ENCODE results near the gene SLC43A2. TPM values are rescaled to one million over a fixed set of nuclear protein-coding genes. Genes with fewer than 3 reads are reported as not detected.

The SLC43A2 gene
- total and polyA plus RNA-seq, 8 donors: 25.6 to 87.9 (median 27.0) TPM

DNA sequence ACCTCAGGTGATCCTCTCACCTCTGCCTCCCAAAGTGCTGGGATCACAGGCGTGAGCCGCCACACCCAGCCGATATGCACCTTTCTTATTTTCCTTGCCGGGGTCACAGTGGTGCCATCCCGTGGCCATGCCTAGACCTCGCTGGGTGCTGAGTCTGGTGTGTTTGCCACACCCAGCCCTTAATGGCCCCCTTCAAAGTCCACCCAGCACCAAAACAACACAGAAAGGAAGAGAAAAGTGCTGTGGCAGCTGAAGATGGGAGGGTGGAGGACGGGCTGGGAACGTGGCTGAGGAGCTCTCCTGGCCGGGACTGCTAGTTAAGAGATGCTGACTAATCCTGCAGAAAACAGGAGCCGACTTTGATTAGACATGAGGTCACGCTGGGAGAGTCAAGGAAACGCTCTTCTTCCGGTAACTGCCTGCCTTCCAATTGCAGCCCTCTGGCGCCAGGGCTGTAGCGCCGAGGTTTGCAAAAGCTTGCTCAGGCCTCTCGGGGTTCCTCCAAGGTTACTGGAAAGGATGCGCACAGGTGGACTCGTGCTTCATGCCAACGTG, 10.9 kb downstream of the SLC43A2 start:
- no peak overlapping the region for H3K4me3 ChIP-seq
- H3K9me3 ChIP-seq: no peaks in the 10 kb centered on the region
- H3K27me3 ChIP-seq: no peaks in the 10 kb centered on the region
- H3K4me1 ChIP-seq: peaks cover 0 to 73% of the 10 kb centered on the region in 2 donors
- ATAC-seq (peak; percentile 68), DNase-seq (no peak)
- H3K27ac ChIP-seq: peak overlapping the region; percentile 53 to 64
- intact Hi-C loops (cut with DNase I): no loop called here
- TF ChIP-seq, protein P1, sequence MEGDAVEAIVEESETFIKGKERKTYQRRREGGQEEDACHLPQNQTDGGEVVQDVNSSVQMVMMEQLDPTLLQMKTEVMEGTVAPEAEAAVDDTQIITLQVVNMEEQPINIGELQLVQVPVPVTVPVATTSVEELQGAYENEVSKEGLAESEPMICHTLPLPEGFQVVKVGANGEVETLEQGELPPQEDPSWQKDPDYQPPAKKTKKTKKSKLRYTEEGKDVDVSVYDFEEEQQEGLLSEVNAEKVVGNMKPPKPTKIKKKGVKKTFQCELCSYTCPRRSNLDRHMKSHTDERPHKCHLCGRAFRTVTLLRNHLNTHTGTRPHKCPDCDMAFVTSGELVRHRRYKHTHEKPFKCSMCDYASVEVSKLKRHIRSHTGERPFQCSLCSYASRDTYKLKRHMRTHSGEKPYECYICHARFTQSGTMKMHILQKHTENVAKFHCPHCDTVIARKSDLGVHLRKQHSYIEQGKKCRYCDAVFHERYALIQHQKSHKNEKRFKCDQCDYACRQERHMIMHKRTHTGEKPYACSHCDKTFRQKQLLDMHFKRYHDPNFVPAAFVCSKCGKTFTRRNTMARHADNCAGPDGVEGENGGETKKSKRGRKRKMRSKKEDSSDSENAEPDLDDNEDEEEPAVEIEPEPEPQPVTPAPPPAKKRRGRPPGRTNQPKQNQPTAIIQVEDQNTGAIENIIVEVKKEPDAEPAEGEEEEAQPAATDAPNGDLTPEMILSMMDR (IDR thresholded peaks at IDR 0.05): no peak
- peaks cover 0 to 92% of the 10 kb centered on the region in 2 donors for H3K36me3 ChIP-seq

DNA sequence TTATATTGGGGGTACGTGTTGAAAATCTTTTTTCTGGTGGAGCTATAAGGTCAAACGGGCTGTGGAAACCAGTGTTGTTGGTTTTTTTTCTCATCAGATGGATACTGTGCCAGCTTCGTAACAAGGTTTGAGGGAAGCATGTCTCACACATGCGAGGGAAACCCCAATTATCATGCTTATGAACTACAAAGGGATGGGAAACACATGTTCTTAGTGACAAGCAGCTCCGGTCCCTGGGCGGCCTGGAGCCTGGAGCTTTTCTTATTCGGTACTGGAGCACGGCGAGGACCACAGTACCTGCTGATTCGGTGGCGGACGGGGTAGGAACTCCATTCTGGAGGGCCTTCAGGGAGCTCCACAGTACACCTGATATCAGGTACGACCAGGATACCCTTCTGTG, 12.5 kb downstream of the SLC43A2 start:
- ATAC-seq: no peak
- Histone ChIP-seq H3K27me3 (no peaks in the 10 kb centered on the region), H3K27ac (peak overlapping the region in 1 of 2 donors; percentile 2), H3K4me3 (no peak overlapping the region), H3K4me1 (peaks cover 0 to 77% of the 10 kb centered on the region in 2 donors), H3K9me3 (no peaks in the 10 kb centered on the region), H3K36me3 (peaks cover 0 to 87% of the 10 kb centered on the region in 2 donors)
- DNase-seq: peak in 2 of 4 donors; percentile 80
- intact Hi-C loops (cut with DNase I): no loop called here
- TF ChIP-seq, protein P1 (IDR thresholded peaks at IDR 0.05): no peak

DNA sequence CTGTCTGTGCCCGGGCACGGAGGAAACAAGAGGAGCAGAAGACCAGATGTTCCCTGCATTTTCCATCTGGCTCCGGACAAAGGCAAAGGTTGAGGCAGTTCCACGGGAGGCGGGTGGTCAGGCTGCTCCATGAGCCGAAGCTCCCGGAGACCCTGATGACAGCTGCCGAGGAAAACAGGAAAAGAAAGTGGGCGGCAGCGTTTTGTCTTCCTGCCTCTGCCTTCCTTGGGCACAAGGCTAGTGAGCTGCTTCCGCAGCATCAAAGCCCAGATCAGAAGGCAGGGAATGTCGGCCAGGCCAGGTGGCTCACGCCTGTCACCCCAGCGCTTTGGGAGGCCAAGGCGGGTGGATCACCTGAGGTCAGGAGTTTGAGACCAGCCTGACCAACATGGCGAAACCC, 16.2 kb downstream of the SLC43A2 start:
- TF ChIP-seq, protein P1 (IDR thresholded peaks at IDR 0.05): no peak
- peaks cover 0 to 76% of the 10 kb centered on the region in 2 donors for H3K36me3 ChIP-seq

DNA sequence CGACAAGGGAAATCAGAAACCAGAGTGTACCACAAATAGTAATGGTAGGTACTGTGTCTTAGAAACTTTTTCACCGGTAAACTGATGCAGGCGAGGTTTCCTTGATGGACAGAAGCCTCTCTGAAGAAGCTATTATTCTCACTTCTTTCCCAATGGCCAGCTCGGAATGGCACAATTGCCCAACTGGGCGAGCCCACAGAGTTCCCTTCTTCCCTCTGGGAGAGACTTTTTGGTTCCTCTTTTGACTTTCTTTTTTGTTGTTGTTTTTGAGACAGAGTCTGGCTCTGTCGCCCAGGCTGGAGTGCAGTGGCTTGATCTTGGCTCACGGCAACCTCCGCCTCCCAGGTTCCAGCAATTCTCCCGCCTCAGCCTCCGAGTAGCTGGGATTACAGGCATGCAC, 16.9 kb downstream of the SLC43A2 start:
- intact Hi-C loops (cut with DNase I): no loop called here
- no peaks in the 10 kb centered on the region for H3K27me3 ChIP-seq
- H3K9me3 ChIP-seq: no peaks in the 10 kb centered on the region
- TF ChIP-seq, protein P1 (IDR thresholded peaks at IDR 0.05): no peak
- peaks cover 0 to 70% of the 10 kb centered on the region in 2 donors for H3K36me3 ChIP-seq
- DNase-seq (peak in 1 of 4 donors; percentile 41), ATAC-seq (peak; percentile 33)
- H3K4me1 ChIP-seq: peaks cover 0 to 93% of the 10 kb centered on the region in 2 donors
- peak overlapping the region; percentile 39 to 70 for H3K27ac ChIP-seq
- H3K4me3 ChIP-seq: no peak overlapping the region

More for the DNA sequence above, 16.2 kb downstream of the SLC43A2 start:
- no peak overlapping the region for H3K4me3 ChIP-seq
- no peak for DNase-seq
- peak overlapping the region; percentile 39 to 70 for H3K27ac ChIP-seq
- intact Hi-C loops (cut with DNase I): no loop called here
- ATAC-seq: no peak
- peaks cover 0 to 91% of the 10 kb centered on the region in 2 donors for H3K4me1 ChIP-seq
- H3K27me3 ChIP-seq: no peaks in the 10 kb centered on the region
- H3K9me3 ChIP-seq: no peaks in the 10 kb centered on the region

DNA sequence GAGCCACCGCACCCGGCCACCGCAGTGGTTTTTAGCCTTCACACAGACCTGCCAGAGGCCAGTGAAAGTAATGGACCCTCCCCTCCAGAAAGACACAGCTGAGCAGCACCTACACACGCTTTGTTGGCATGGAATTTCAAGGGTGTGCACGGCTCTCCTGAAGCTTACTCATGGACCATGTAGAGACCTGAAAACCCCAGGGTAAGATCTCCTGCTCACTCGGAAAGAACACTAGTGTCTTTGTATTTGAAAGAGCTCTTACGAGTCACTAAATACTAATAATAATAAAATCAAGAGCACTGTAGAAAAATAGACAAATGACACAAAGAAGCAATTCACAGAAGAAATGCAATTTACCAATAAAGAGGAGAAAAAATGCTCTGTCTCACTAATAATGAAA, 20.0 kb downstream of the SLC43A2 start:
- H3K4me1 ChIP-seq: peaks cover 0 to 90% of the 10 kb centered on the region in 2 donors
- peak overlapping the region in 1 of 2 donors; percentile 87 for H3K27ac ChIP-seq
- TF ChIP-seq, protein P1 (IDR thresholded peaks at IDR 0.05): no peak
- intact Hi-C loops (cut with DNase I): no loop called here
- DNase-seq (no peak), ATAC-seq (no peak)
- H3K4me3 ChIP-seq: no peak overlapping the region
- H3K36me3 ChIP-seq: peaks cover 0 to 64% of the 10 kb centered on the region in 2 donors
- no peaks in the 10 kb centered on the region for H3K27me3 ChIP-seq
- H3K9me3 ChIP-seq: no peaks in the 10 kb centered on the region

All from left lung (tissue), 10 donors.